Measurements from ENCODE around the gene P2RX2.

Gene P2RX2

GRCh38 chr12:132659146-132659545 lies 40.6 kb downstream of the P2RX2 start:
- in situ Hi-C loops (cut with MboI; ENCODE audit: low sequenced_read_pairs, unreplicated experiment) = no loop called here
- TF ChIP-seq CTCF (IDR thresholded peaks at IDR 0.05; ENCODE audit: borderline replicate concordance, control extremely low read depth, extremely low read depth, insufficient read depth, missing control alignments) = no peak
- DNase-seq (ENCODE audit: low spot score) = no peak

- in situ Hi-C loops (cut with MboI; ENCODE audit: low sequenced_read_pairs, unreplicated experiment) = no loop called here
- DNase-seq (ENCODE audit: low spot score) = no peak
- TF ChIP-seq CTCF (IDR thresholded peaks at IDR 0.05; ENCODE audit: borderline replicate concordance, control extremely low read depth, extremely low read depth, insufficient read depth, missing control alignments) = no peak
Observed at GRCh38 chr12:132660052-132660451, 41.5 kb downstream of the P2RX2 start.

GRCh38 chr12:132660996-132661395 lies 42.4 kb downstream of the P2RX2 start:
- DNase-seq (ENCODE audit: low spot score) = no peak
- in situ Hi-C loops (cut with MboI; ENCODE audit: low sequenced_read_pairs, unreplicated experiment) = no loop called here
- no peak for TF ChIP-seq CTCF (IDR thresholded peaks at IDR 0.05; ENCODE audit: borderline replicate concordance, control extremely low read depth, extremely low read depth, insufficient read depth, missing control alignments)

DNA sequence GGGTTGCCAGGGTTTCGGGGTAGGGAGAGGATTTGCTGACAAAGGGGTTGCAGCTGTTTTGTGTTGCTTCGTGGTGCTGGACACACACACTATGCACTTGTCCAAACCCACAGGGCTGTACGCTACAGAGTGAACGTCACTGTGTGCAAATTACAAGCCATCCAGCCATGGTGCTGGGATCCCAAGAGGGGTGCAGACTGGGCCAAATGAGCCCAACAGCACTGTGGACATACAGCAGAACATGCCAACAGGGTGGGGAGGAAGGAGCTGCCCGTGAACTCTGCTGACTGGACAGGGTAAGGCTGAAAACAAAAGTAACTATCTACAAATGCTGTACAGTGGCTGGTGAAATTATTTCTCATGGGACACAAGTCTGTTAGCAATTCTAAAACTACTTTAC lies 43.4 kb downstream of the P2RX2 start:
- in situ Hi-C loops (cut with MboI; ENCODE audit: low sequenced_read_pairs, unreplicated experiment) = no loop called here
- TF ChIP-seq CTCF (IDR thresholded peaks at IDR 0.05; ENCODE audit: borderline replicate concordance, control extremely low read depth, extremely low read depth, insufficient read depth, missing control alignments) = no peak
- no peak for DNase-seq (ENCODE audit: low spot score)

DNA sequence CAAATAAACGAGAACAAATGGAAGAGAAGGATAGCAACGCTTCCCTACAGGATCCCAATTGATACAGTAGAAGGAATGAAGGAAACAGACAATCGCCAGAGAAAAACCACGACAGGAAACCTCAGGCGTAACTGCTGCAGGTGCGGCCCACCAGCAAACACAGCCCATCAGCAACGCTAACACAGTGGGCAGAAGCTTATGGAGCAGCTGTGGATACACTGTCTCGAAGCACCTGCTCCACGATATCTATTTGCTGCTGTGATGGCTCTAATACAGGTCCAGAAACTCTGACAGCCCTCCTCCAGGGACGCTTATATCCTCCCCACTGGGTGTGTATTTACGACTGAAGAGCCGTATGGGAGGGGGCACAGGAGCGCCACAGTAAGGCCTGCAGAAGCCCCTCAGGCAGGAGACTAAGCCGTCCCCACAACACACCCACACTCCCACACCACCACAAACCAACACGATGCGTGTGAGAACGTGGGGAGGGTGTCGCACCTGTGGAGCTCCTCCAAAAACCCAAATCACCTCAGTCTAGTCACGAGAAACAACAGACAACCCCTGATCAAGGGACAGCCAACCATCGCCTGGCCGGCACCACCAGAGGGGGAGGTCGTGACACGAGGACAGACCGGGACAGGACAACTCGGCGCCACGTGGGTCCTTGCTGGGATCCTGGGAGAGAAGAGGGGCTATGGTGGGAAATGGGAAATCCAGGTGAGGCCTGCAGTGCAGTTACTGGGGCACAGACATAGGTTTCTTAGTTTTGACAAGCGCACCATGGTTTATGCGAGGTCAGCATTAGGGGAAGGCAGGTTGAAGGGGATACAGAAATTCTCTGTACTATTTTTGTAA lies 44.6 kb downstream of the P2RX2 start:
- DNase-seq (ENCODE audit: low spot score) = no peak
- no peak for TF ChIP-seq CTCF (IDR thresholded peaks at IDR 0.05; ENCODE audit: borderline replicate concordance, control extremely low read depth, extremely low read depth, insufficient read depth, missing control alignments)
- in situ Hi-C loops (cut with MboI; ENCODE audit: low sequenced_read_pairs, unreplicated experiment) = no loop called here

DNA sequence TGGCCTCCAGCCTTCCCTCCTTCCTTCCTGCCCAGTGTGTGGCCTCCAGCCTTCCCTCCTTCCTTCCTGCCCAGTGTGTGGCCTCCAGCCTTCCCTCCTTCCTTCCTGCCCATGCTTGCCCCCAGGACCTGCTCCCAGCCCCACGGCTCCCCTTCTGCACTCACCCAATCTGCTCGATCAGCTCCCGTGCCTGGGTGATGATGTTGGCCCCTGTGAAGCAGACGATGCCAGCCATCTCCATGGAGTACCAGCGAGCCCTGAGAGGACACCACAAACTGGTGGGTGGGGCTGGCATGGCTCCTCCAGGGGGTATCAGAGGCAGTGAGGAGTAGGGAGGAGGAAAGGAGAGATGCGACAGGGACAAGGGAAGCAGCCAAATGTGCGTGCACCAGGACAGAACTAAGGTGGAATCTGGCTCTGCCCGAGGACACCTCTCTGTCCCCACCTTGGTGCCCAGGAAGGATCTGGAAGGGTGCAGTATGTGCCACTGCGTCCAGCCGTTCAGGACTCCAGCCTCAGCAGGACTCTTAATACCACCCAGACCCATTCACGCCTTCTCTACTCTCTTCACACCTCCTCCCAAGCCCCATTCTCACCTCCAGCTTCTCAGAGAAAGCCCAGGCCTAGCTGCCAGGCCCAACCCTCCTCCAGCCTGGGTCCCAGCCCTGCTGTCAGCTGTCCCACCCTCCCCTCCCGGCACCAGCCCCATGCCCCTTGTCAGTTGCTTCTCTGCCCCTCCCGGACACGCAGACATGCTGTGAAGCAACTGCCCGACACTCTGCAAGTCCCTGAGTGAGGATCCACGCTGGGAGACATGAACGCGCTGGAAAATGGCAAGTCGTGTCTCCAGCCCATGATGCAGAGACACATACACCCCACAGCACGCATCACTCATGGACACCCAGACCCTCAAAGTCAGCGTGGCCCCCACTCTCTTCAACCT lies 45.9 kb downstream of the P2RX2 start:
- in situ Hi-C loops (cut with MboI; ENCODE audit: low sequenced_read_pairs, unreplicated experiment) = no loop called here
- no peak for DNase-seq (ENCODE audit: low spot score)
- no peak for TF ChIP-seq CTCF (IDR thresholded peaks at IDR 0.05; ENCODE audit: borderline replicate concordance, control extremely low read depth, extremely low read depth, insufficient read depth, missing control alignments)
